IPS DF 6.9 (cell line): Measurements from ENCODE around the gene NTRK1.

Experiments
- DNase-seq: peaks from one replicate; pipeline ENCODE4 v3.0.0-alpha.2; 2013; ENCODE audit warnings: low read depth, low spot score
- H3K27ac ChIP-seq: one replicate; pipeline ENCODE4 v1.5.1; 2013; ENCODE audit warnings: low read length, control low read depth
- H3K27me3 ChIP-seq: 2 replicates; pipeline ENCODE4 v1.6.1; 2013; ENCODE audit warnings: mild to moderate bottlenecking, low read length; ENCODE audit not compliant: control insufficient read depth, insufficient read depth
- H3K36me3 ChIP-seq: 2 replicates; pipeline ENCODE4 v1.6.1; 2013; ENCODE audit warnings: low read length; ENCODE audit not compliant: control insufficient read depth, insufficient read depth
- H3K4me1 ChIP-seq: 2 replicates; pipeline ENCODE4 v1.6.1; 2013; ENCODE audit warnings: low read length; ENCODE audit not compliant: control insufficient read depth, insufficient read depth
- H3K4me3 ChIP-seq: 2 replicates; pipeline ENCODE4 v1.5.1; 2013; ENCODE audit warnings: mild to moderate bottlenecking, low read length
- H3K9me3 ChIP-seq: 2 replicates; pipeline ENCODE4 v1.6.1; 2013; ENCODE audit warnings: low read length, inconsistent platforms; ENCODE audit not compliant: control insufficient read depth, insufficient read depth
- WGBS: extraction: QIAGEN DNeasy Blood & Tissue Kit; methylation state at CpG from one replicate; pipeline ENCODE4 v1.1.7; 2013; ENCODE audit warnings: mixed read lengths, missing lambda C conversion rate; ENCODE audit not compliant: insufficient read length, insufficient coverage; 5-methylcytosine and 5-hydroxymethylcytosine counted together

The NTRK1 gene

DNA sequence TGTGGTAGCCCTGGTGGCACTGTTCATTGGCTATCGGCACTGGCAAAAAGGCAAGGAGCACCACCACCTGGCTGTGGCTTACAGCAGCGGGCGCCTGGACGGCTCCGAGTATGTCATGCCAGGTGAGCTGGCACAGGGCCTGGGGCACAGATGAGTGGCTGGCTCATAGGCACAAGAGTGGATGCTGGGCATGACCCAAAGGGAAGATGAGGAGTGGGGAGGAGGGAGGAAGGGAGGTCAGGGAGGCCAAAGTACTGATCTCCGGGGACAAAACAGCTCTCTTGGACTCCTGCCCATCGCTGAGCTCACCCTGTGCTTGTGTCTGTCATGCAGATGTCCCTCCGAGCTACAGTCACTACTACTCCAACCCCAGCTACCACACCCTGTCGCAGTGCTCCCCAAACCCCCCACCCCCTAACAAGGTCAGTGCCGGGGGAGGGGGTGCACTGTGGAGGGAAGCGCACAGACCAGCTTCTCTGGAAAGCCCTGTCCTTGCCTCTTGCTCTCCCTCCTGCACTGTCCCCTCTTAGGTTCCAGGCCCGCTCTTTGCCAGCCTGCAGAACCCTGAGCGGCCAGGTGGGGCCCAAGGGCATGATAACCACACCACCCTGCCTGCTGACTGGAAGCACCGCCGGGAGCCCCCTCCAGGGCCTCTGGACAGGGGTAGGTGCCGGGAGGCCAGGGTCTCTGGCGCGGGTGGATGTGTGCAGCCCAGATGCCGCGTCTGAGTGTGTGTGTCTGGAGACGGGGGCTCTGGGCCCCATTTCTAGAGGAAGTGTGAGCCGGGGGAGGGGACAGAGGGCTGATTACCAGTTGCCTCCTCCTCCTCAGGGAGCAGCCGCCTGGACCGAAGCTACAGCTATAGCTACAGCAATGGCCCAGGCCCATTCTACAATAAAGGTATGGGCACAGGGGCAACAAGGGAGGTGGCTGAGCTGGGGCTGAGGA is 52.5 kb downstream of the NTRK1 start:
- H3K27me3 ChIP-seq = no peaks in the 10 kb centered on the region
- H3K4me1 ChIP-seq = peaks cover 5% of the 10 kb centered on the region
- DNase-seq = no peak
- no peak overlapping the region for H3K4me3 ChIP-seq
- H3K9me3 ChIP-seq = no peaks in the 10 kb centered on the region
- no peaks in the 10 kb centered on the region for H3K36me3 ChIP-seq
- WGBS = no CpG with 5 or more reads among the region's 24 CpGs
- no peak overlapping the region for H3K27ac ChIP-seq

DNA sequence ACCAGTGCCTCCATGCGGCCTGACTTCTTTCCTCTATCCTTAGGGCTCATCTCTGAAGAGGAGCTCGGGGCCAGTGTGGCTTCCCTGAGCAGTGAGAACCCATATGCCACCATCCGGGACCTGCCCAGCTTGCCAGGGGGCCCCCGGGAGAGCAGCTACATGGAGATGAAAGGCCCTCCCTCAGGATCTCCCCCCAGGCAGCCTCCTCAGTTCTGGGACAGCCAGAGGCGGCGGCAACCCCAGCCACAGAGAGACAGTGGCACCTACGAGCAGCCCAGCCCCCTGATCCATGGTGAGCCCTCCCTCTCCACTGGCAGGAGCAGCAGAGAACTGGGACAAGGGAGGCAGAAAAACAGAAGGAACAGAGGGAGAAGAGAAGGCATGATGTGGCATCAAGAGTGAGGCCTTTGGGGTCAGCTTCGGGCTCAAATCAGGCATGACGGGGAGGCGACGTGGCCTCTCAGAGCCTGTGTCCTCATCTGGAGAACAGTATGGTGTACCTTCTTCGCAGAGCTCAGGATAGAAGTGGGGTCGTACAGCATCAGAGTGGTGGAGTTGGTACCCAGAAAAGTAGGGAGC is 53.2 kb downstream of the NTRK1 start:
- Histone ChIP-seq H3K4me3 (no peak overlapping the region), H3K27me3 (no peaks in the 10 kb centered on the region), H3K27ac (no peak overlapping the region), H3K4me1 (peaks cover 5% of the 10 kb centered on the region), H3K9me3 (no peaks in the 10 kb centered on the region), H3K36me3 (no peaks in the 10 kb centered on the region)
- WGBS = no CpG with 5 or more reads among the region's 13 CpGs
- no peak for DNase-seq

DNA sequence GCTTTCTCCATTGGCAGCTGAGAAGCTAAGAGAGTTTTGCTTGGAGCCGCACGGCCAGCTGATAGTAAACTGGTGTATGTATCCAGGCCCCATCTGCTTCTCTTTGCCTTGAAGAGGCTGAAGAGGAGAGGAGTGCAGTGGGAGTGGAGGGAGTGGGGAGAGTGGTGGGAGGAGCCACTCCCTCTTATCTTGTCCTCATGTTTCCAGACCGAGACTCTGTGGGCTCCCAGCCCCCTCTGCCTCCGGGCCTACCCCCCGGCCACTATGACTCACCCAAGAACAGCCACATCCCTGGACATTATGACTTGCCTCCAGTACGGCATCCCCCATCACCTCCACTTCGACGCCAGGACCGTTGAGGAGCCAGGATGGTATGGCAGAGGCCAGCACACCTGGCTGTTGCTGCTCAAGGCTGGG is 53.8 kb downstream of the NTRK1 start:
- no CpG with 5 or more reads among the region's 9 CpGs for WGBS
- Histone ChIP-seq H3K4me3 (no peak overlapping the region), H3K36me3 (no peaks in the 10 kb centered on the region), H3K27me3 (peaks cover 2% of the 10 kb centered on the region; the same call in 1 of the 2 replicates), H3K4me1 (peaks cover 5% of the 10 kb centered on the region), H3K9me3 (no peaks in the 10 kb centered on the region), H3K27ac (no peak overlapping the region)
- DNase-seq = no peak

DNA sequence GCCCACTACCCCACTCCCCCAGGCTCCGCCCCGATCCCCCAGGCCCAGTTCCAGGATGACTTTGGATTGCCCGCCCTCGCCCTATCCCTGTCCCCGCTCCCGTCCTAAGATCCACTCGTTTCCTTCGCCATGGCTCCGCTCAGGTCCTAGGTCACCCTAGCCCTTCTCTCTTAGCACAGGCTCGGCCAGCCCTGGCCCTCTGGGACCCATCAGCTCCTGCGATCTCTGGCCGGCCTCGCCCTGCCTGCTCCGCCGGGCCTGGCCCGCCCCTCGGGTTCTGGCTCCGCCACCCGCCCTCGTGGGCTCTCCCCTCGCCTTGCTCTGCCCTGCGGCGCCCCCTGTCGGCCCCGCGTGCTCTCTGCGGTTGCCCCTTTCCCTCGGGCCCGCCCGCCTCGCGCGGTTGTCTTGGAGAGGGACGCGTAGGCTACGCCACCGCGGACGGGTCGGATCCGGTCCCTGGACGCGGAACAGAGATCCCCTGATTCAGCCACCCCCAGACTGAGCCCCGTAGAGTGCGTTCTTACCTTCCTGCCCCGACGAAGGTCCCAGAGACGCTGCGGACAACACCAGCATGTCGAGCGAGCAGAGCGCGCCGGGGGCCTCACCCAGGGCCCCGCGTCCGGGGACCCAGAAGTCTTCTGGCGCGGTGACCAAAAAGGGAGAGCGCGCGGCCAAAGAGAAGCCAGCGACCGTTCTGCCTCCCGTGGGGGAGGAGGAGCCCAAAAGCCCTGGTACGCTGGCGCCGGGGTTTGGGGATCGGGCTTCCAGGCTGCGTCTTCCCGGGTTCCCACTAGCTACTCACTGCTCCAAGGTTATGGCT is 59.8 kb downstream of the NTRK1 start, which contains the start of gene LRRC71:
TSS of gene LRRC71 (plus strand) at position 400 of the 820 bp plus-strand sequence. CDS start at position 572, 172 bp downstream.
- H3K4me3 ChIP-seq = peak within 1 kb of the TSS; percentile 40; the same call in 1 of the 2 replicates
- no peaks in the 10 kb centered on the region for H3K36me3 ChIP-seq
- no CpG with 5 or more reads among the region's 71 CpGs for WGBS
- peaks cover 55% of the 10 kb centered on the region for H3K27me3 ChIP-seq
- no peaks in the 10 kb centered on the region for H3K9me3 ChIP-seq
- peak; percentile 67 for DNase-seq
- peaks cover 4% of the 10 kb centered on the region for H3K4me1 ChIP-seq
- H3K27ac ChIP-seq = no peak within 1 kb of the TSS

DNA sequence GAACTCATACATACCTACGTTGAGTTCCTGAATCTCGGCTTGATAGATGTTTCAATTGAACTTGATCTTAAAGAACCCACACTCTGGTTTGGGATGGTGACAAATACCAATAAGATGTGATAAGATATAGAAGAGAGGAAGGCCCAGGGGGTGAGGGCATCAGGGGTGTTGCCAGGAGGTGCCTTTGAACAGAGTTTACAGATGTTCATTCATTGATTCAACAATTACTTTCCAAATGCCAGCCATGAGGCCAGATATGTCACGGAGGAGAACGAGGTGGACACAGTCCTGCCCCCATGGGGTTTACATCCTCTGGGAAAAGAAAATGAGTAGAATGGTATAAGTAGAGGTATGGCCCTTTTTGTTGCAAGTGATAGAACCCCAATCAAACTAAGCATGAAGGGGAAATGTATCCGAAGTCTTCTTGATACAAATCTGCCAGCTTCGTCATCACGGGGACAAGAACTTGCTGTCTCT is 60.4 kb downstream of the NTRK1 start:
- WGBS = no CpG with 5 or more reads among the region's 7 CpGs
- H3K27me3 ChIP-seq = peaks cover 60% of the 10 kb centered on the region

DNA sequence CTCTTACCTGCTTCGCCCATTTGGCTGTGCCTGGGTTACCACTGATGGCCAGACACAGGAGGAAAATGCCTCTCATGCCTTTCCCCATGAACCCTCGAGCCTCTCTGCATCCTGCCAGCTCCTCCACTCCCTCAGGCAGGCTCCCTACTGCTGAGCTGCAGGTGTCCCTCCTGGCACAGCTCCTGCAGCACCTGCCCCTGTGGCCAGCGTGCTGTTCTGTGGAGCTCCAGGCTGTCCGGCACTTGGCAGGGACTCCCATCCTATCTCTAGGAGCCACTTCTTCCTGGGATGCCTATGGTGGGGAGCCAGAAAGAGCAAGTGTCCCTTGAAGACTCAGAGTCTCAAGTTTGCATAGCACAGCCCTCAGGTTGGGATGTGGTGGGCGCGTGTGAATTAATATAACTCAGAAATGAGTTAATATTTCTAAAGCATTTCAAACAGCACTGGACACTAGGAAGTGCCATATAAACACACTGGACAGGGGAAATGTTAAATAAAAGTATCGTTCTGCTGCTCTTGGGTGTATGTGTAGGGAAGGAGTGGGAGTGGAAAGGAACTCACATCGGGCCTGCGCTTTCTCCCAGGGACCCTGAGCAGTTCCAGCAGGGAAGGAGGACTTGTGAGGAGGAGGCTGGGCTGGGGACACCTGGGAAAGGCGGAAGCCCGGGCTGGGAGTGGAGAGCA is 62.5 kb downstream of the NTRK1 start:
- Histone ChIP-seq H3K9me3 (no peaks in the 10 kb centered on the region), H3K27me3 (peaks cover 74% of the 10 kb centered on the region), H3K4me1 (peaks cover 4% of the 10 kb centered on the region), H3K36me3 (no peaks in the 10 kb centered on the region), H3K27ac (no peak overlapping the region), H3K4me3 (peak overlapping the region; percentile 31; the same call in 1 of the 2 replicates)
- WGBS = no CpG with 5 or more reads among the region's 11 CpGs
- no peak for DNase-seq

More for the DNA sequence above, 60.4 kb downstream of the NTRK1 start:
- no peaks in the 10 kb centered on the region for H3K9me3 ChIP-seq
- no peak overlapping the region for H3K4me3 ChIP-seq
- no peak overlapping the region for H3K27ac ChIP-seq
- no peaks in the 10 kb centered on the region for H3K36me3 ChIP-seq
- peaks cover 4% of the 10 kb centered on the region for H3K4me1 ChIP-seq
- no peak for DNase-seq

DNA sequence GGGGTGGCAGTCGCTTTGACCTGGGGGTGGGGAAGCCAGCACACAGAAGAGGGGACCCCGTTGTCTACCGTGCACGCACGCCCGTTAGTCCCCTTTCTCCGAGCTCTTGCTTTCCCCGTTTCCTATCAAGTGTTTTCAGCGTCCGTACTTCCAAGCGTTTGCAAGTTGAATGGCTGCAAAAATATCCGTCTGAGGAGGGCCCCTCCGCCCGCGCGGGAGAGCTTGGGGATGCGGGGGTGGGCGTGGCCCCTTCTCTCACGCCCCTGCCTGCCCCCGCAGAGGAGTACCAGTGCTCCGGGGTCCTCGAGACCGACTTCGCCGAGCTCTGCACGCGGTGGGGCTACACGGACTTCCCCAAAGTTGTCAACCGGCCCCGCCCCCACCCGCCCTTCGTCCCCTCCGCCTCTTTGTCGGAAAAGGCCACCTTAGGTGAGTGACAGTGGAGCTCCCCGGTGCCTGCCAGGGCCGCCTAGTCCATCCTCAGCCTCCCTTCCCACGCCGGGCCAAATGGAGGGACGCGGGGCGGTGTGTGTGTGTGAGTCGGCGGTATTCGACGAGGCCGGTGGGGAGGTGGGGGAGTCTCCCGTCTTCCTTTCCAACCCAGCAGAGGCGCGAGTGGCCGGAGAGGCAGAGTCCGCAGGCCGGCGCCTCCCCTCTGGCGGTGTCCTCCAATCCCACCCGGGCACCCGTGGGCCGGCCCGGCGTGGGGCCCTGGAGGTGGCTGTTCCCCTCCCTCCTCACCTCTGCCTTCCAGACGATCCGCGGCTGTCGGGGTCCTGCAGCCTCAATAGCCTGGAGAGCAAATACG is 63.2 kb downstream of the NTRK1 start:
- H3K4me1 ChIP-seq = peaks cover 4% of the 10 kb centered on the region
- DNase-seq = no peak
- peak overlapping the region; percentile 31; the same call in 1 of the 2 replicates for H3K4me3 ChIP-seq
- H3K27ac ChIP-seq = no peak overlapping the region
- no peaks in the 10 kb centered on the region for H3K9me3 ChIP-seq
- no peaks in the 10 kb centered on the region for H3K36me3 ChIP-seq
- WGBS = no CpG with 5 or more reads among the region's 64 CpGs
- H3K27me3 ChIP-seq = peaks cover 74% of the 10 kb centered on the region

DNA sequence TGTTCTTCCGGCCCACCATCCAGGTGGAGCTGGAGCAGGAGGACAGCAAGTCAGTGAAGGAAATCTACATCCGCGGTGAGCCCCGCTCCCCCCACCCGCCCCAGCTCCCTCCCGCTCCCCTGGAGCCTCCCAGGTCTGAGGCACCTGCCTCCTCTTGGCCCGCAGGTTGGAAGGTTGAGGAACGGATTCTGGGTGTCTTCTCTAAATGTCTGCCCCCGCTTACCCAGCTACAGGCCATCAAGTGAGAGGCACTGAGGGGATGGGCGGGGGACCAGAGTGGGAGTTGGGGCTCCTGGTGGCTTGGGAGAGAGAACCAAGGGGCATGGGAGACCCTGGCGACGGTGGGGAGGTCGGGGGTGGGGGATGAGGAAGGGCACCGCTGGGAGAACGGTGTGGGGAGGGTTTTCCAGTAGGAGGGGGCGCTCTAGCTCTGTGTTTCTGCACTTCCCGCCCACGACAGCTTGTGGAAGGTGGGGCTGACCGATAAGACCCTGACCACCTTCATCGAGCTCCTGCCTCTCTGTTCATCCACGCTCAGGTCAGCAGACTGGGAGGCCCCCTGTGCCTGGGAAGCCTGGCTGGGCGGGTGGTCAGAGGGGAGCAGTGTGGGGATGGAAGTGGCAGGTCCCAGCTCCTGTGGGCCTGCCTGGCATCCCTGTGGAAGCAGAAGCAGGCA is 64.0 kb downstream of the NTRK1 start:
- Histone ChIP-seq H3K36me3 (no peaks in the 10 kb centered on the region), H3K4me3 (peak overlapping the region; percentile 31; the same call in 1 of the 2 replicates), H3K4me1 (peaks cover 4% of the 10 kb centered on the region), H3K27me3 (peaks cover 75% of the 10 kb centered on the region), H3K9me3 (no peaks in the 10 kb centered on the region), H3K27ac (no peak overlapping the region)
- no CpG with 5 or more reads among the region's 22 CpGs for WGBS
- no peak for DNase-seq
